ENCODE results near the gene KRTAP10-1. TPM values are rescaled to one million over a fixed set of nuclear protein-coding genes. Genes with fewer than 3 reads are reported as not detected.

The KRTAP10-1 gene
- total RNA-seq, 1 experiment from 2014 or later: not detected

DNA sequence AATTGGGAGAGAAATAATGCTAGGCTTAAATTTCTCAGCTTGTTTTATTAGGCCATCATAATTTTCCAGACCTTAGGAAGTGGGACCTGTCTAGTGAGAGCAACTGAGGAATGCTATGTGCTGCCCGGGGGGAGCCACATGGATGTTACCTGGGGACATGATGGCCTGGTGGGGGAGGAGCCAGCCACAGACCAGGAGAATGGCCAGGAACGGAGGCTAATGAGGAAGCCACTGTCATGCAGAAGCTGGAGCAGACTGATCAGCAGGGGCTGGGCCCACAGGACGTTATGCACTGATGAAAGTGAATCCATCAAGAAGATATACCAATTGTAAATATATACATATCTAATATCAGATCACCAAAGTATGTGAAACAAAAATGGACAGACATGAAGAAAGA is 4.6 kb upstream of the KRTAP10-1 start:
- no peaks in the 10 kb centered on the region for H3K36me3 ChIP-seq (ENCODE audit: control insufficient read depth, insufficient read depth, low read length)
- Mint-ChIP-seq H3K27ac (ENCODE audit: unreplicated experiment) (no peak overlapping the region), H3K9me3 (ENCODE audit: unreplicated experiment) (peaks cover 18% of the 10 kb centered on the region), H3K36me3 (ENCODE audit: insufficient read depth, unreplicated experiment) (no peaks in the 10 kb centered on the region), H3K4me3 (ENCODE audit: unreplicated experiment) (no peak overlapping the region), H3K27me3 (ENCODE audit: insufficient read depth, unreplicated experiment) (peaks cover 1% of the 10 kb centered on the region), H3K4me1 (ENCODE audit: low read depth, unreplicated experiment) (no peaks in the 10 kb centered on the region)
- no TSS peak for BruUV-seq (replicated peaks)
- CTCF ChIA-PET: no interaction called here
- 0 out of 2 replicates have a peak, but pooled peaks cover 3% of the 10 kb centered on the region for H3K4me1 ChIP-seq
- intact Hi-C loops (cut with micrococcal nuclease; ENCODE audit: unreplicated experiment): no loop called here
- H3K4me3 ChIP-seq (ENCODE audit: low read depth, low read length): no peak overlapping the region
- DNase-seq: no peak
- H3K9me3 ChIP-seq: peaks cover 6% of the 10 kb centered on the region
- no peaks in the 10 kb centered on the region for H3K27me3 ChIP-seq (replicated peaks; ENCODE audit: control insufficient read depth, insufficient read depth, low read length)
- POLR2A ChIA-PET: no interaction called here
- TF ChIP-seq, protein P1, sequence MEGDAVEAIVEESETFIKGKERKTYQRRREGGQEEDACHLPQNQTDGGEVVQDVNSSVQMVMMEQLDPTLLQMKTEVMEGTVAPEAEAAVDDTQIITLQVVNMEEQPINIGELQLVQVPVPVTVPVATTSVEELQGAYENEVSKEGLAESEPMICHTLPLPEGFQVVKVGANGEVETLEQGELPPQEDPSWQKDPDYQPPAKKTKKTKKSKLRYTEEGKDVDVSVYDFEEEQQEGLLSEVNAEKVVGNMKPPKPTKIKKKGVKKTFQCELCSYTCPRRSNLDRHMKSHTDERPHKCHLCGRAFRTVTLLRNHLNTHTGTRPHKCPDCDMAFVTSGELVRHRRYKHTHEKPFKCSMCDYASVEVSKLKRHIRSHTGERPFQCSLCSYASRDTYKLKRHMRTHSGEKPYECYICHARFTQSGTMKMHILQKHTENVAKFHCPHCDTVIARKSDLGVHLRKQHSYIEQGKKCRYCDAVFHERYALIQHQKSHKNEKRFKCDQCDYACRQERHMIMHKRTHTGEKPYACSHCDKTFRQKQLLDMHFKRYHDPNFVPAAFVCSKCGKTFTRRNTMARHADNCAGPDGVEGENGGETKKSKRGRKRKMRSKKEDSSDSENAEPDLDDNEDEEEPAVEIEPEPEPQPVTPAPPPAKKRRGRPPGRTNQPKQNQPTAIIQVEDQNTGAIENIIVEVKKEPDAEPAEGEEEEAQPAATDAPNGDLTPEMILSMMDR (IDR thresholded peaks at IDR 0.05; ENCODE audit: insufficient read depth in 1 of 2, low read depth in 1 of 2, low read length in 1 of 2, severe bottlenecking in 1 of 2, unreplicated experiment in 1 of 2): no peak

DNA sequence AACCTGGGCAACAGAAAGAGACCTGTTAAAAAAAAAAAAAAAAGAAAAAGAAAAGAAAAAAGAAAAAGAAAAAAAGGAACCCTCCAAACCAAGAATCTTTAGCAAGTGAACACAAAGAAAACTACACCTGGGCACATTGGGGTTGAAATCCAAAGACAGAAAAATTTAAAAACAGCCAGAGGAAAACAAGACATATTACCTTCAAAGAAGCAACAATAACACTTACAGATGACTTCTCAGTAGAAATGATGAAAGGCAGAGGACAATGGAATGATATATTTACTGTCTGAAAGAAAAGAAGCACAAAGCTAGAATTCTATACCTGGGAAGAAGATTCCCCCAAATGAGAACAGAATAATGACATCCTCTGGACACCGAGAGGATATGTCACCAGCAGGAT is 2.7 kb upstream of the KRTAP10-1 start:
- intact Hi-C loops (cut with micrococcal nuclease; ENCODE audit: unreplicated experiment): no loop called here
- ChIA-PET CTCF (interaction anchor here (0.6 kb wide), 1 partner anchor 81 kb away, joined by 3 read pairs; no protein-coding TSS in a partner anchor), POLR2A (no interaction called here)
- H3K4me1 ChIP-seq: no peaks in the 10 kb centered on the region
- H3K36me3 ChIP-seq (ENCODE audit: control insufficient read depth, insufficient read depth, low read length): no peaks in the 10 kb centered on the region
- no peak overlapping the region for H3K4me3 ChIP-seq (ENCODE audit: low read depth, low read length)
- peaks cover 14% of the 10 kb centered on the region for H3K9me3 Mint-ChIP-seq (ENCODE audit: unreplicated experiment)
- H3K4me1 Mint-ChIP-seq (ENCODE audit: low read depth, unreplicated experiment): no peaks in the 10 kb centered on the region
- no TSS peak for BruUV-seq (replicated peaks)
- H3K9me3 ChIP-seq: peaks cover 6% of the 10 kb centered on the region
- H3K27me3 ChIP-seq (replicated peaks; ENCODE audit: control insufficient read depth, insufficient read depth, low read length): no peaks in the 10 kb centered on the region
- peaks cover 6% of the 10 kb centered on the region for H3K27me3 Mint-ChIP-seq (ENCODE audit: insufficient read depth, unreplicated experiment)
- H3K36me3 Mint-ChIP-seq (ENCODE audit: insufficient read depth, unreplicated experiment): no peaks in the 10 kb centered on the region
- no peak overlapping the region for H3K27ac Mint-ChIP-seq (ENCODE audit: unreplicated experiment)
- DNase-seq: no peak
- TF ChIP-seq, protein P1 (IDR thresholded peaks at IDR 0.05; ENCODE audit: insufficient read depth in 1 of 2, low read depth in 1 of 2, low read length in 1 of 2, severe bottlenecking in 1 of 2, unreplicated experiment in 1 of 2): no peak
- no peak overlapping the region for H3K4me3 Mint-ChIP-seq (ENCODE audit: unreplicated experiment)

DNA sequence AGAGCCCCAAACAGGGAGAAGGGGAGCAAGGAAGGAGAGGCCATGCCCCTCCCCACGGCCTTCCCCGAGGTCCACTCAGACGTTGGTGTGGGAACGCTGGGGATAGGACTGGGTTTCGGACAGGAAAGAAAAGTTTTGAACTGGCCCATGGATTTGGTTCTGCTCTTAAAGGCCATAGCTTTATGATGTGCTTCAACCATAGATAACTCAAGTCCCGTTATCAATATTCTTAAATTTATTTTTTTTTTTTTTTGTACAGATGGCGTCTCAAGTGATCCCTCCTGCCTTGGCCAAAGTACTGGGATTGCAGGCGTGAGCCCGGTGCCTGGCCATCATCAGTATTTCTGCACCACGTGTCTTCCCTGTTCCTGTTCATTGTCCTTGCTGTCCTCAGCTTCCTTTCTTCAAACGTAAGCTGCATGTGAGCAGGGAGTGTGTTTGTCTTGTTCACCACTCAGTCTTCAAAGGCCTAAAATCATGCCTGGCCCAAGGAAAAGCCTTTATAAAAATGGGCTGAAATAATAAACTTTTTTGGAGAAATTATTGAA is 820 bp upstream of the KRTAP10-1 start:
- no peak for DNase-seq
- no peaks in the 10 kb centered on the region for H3K4me1 ChIP-seq
- Mint-ChIP-seq H3K9me3 (ENCODE audit: unreplicated experiment) (no peaks in the 10 kb centered on the region), H3K36me3 (ENCODE audit: insufficient read depth, unreplicated experiment) (no peaks in the 10 kb centered on the region), H3K27me3 (ENCODE audit: insufficient read depth, unreplicated experiment) (peaks cover 9% of the 10 kb centered on the region), H3K27ac (ENCODE audit: unreplicated experiment) (no peak overlapping the region), H3K4me1 (ENCODE audit: low read depth, unreplicated experiment) (no peaks in the 10 kb centered on the region), H3K4me3 (ENCODE audit: unreplicated experiment) (no peak overlapping the region)
- H3K36me3 ChIP-seq (ENCODE audit: control insufficient read depth, insufficient read depth, low read length): no peaks in the 10 kb centered on the region
- TF ChIP-seq, protein P1 (IDR thresholded peaks at IDR 0.05; ENCODE audit: insufficient read depth in 1 of 2, low read depth in 1 of 2, low read length in 1 of 2, severe bottlenecking in 1 of 2, unreplicated experiment in 1 of 2): no peak
- BruUV-seq (replicated peaks): no TSS peak
- ChIA-PET CTCF (interaction anchor here (1.1 kb wide), 1 partner anchor 12 kb away, joined by 3 read pairs; no protein-coding TSS in a partner anchor), POLR2A (no interaction called here)
- intact Hi-C loops (cut with micrococcal nuclease; ENCODE audit: unreplicated experiment): no loop called here
- no peak overlapping the region for H3K4me3 ChIP-seq (ENCODE audit: low read depth, low read length)
- no peaks in the 10 kb centered on the region for H3K9me3 ChIP-seq
- H3K27me3 ChIP-seq (replicated peaks; ENCODE audit: control insufficient read depth, insufficient read depth, low read length): no peaks in the 10 kb centered on the region
